Body of pancreas (tissue), 4 donors: Measurements from ENCODE around the gene GPBP1L1. TPM values are rescaled to one million over a fixed set of nuclear protein-coding genes. Genes with fewer than 3 reads are reported as not detected.
A peak's percentile ranks its signal among the peaks of the same experiment; 100 is the strongest.

Source experiments
- ATAC-seq: fragments of 150-250 bp; one replicate; pipeline ENCODE4 v1.9.1; 2016
- DNase-seq, 4 donors: peaks; one replicate each; pipeline ENCODE4 v3.0.0-alpha.2; 2019
- H3K27ac ChIP-seq, 4 donors: fragments of 200-600 bp; sonication (generic); 1 replicate in 3 of 4; 2 replicates in 1 of 4; pipeline versions ENCODE4 v1.5.1 to v1.6.1; 2016 to 2019; ENCODE audit warnings: mild to moderate bottlenecking in 1 of 4, mixed read lengths in 1 of 4, moderate library complexity in 1 of 4
- H3K27me3 ChIP-seq, 2 donors: fragments of 200-600 bp; sonication (generic); one replicate each; pipeline ENCODE4 v1.6.0; 2016; ENCODE audit warnings: mild to moderate bottlenecking in 1 of 2
- H3K36me3 ChIP-seq, 2 donors: fragments of 200-600 bp; sonication (generic); replicated peaks in 1 of 2; 2 replicates each; pipeline ENCODE4 v1.5.1; 2016; ENCODE audit warnings: low read depth in 2 of 2; ENCODE audit not compliant: insufficient read depth in 1 of 2
- H3K4me1 ChIP-seq: fragments of 200-600 bp; sonication (generic); one replicate; pipeline ENCODE4 v1.6.0; 2016
- H3K4me3 ChIP-seq, 2 donors: fragments of 200-600 bp; sonication (generic); 1 replicate in 1 of 2; 2 replicates in 1 of 2; pipeline ENCODE4 v1.5.1; 2016 to 2019
- H3K9me3 ChIP-seq, 3 donors: fragments of 200-600 bp; sonication (generic); 1 replicate in 2 of 3; 2 replicates in 1 of 3; pipeline ENCODE4 v1.5.1; 2016
- POLR2A ChIP-seq, 3 donors: fragments of 450-650 bp; IDR thresholded peaks; one replicate each; pipeline ENCODE4 v1.6.1; 2016; ENCODE audit warnings: antibody characterized with exemption in 3 of 3, mild to moderate bottlenecking in 2 of 3
- WGBS, 2 donors: methylation state at CpG; one replicate each; pipeline ENCODE4 v1.1.5; 2017; 5-methylcytosine and 5-hydroxymethylcytosine counted together
- intact Hi-C: fragments of 100-400 bp; cut with DNase I; formaldehyde crosslinking; loops from one replicate; pipeline ENCODE4 v1.15.1; 2023
- total RNA-seq, 2 donors: library from RNA; depleted of rRNA; stranded (reverse); fragments of >200 nt; gene quantifications; one replicate each; pipeline ENCODE4 v1.1.0, GENCODE V29; 2016
- TF ChIP-seq, protein P1 (sequence below), 7 experiments: fragments of 450-650 bp in 4 of 7; fragments of 200-600 bp in 3 of 7; sonication (generic) in 3 of 7; IDR thresholded peaks; one replicate each; pipeline ENCODE4 v1.5.1; 2016 to 2019; ENCODE audit warnings: antibody characterized with exemption in 7 of 7

GPBP1L1 gene
- total RNA-seq, 2 donors from 2014 or later = 61.0 to 90.0 TPM

DNA sequence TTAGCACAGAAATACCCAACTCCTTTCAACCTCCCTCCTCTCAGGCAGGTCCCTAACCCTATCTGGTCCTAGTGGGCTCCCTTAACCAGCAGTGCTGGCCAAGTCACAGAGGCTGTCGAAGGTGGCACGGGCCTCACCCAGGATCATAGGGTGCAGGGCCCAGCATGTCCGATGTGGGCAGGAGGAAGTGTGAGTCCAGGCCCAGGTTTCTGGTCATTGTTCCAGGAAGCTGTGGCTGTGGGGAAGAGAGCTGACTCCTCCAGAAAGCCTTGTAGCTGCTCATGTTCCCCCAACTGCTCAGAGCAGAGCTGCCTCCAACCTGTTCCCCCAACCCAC, 64.9 kb downstream of the GPBP1L1 start:
- no peaks in the 10 kb centered on the region for H3K4me1 ChIP-seq
- 47 to 50% methylated on average over 2 to 3 of the region's 3 CpGs for WGBS, 2 donors
- intact Hi-C loops = no loop called here
- no peaks in the 10 kb centered on the region for H3K27me3 ChIP-seq
- DNase-seq = no peak
- no peak overlapping the region for H3K4me3 ChIP-seq
- peak; percentile 10 for ATAC-seq
- TF ChIP-seq POLR2A (IDR thresholded peaks at IDR 0.05) = no peak
- TF ChIP-seq, protein P1, sequence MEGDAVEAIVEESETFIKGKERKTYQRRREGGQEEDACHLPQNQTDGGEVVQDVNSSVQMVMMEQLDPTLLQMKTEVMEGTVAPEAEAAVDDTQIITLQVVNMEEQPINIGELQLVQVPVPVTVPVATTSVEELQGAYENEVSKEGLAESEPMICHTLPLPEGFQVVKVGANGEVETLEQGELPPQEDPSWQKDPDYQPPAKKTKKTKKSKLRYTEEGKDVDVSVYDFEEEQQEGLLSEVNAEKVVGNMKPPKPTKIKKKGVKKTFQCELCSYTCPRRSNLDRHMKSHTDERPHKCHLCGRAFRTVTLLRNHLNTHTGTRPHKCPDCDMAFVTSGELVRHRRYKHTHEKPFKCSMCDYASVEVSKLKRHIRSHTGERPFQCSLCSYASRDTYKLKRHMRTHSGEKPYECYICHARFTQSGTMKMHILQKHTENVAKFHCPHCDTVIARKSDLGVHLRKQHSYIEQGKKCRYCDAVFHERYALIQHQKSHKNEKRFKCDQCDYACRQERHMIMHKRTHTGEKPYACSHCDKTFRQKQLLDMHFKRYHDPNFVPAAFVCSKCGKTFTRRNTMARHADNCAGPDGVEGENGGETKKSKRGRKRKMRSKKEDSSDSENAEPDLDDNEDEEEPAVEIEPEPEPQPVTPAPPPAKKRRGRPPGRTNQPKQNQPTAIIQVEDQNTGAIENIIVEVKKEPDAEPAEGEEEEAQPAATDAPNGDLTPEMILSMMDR (IDR thresholded peaks at IDR 0.05) = no peak
- peaks cover 0 to 15% of the 10 kb centered on the region in 2 donors for H3K36me3 ChIP-seq
- no peaks in the 10 kb centered on the region for H3K9me3 ChIP-seq
- peak overlapping the region in 2 of 4 donors; percentile 42 to 53 for H3K27ac ChIP-seq

DNA sequence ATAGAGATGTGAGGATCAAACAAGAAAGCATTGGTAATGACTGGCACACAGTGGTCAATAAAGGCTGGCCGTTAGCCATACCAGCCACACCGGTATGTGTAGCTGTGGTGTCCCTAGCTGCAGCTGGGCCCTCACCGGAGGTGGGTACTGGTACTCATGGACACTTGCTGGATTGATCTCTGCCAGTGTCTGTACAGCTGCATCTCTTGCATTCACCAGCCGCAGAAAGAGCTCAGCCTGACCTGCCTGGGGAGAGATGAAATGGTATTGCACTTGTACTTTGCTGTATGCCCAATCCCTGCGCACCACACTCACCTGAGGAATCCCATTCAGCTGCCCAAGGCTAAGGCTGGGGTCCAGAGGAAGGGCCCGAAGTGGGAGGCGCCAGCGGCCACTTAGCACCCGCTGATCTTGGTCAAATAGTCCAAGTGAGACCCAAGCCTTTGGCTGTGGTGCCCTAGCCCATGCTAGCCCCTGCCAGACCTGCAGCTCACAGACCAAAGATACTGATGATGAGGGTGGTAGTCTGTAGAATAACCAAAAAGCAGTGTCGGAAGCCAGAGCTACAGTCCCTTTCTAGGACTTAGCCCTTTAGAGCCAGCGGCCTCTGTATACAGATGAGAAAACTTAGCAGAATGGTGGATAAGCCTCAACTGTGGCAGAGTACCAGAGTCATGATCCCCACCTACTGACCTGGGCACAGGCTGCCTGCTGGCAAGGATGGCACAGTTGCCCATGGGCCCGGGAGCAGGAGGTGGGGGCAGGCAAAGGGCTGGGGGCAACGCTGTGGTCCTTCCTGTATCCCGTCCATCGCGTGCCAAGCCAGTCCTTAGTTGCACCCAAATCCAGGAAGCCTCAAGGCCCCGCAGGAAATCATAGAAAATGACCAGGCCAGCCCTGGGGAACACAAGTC, 65.5 kb downstream of the GPBP1L1 start:
- 85 to 87% methylated on average over 8 to 17 of the region's 17 CpGs for WGBS, 2 donors
- ATAC-seq (no peak), DNase-seq (no peak)
- H3K9me3 ChIP-seq = no peaks in the 10 kb centered on the region
- no peaks in the 10 kb centered on the region for H3K27me3 ChIP-seq
- peaks cover 0 to 20% of the 10 kb centered on the region in 2 donors for H3K36me3 ChIP-seq
- TF ChIP-seq, protein P1 (IDR thresholded peaks at IDR 0.05) = no peak
- TF ChIP-seq POLR2A (IDR thresholded peaks at IDR 0.05) = no peak
- intact Hi-C loops = no loop called here
- H3K4me3 ChIP-seq = no peak overlapping the region
- no peaks in the 10 kb centered on the region for H3K4me1 ChIP-seq
- peak overlapping the region in 2 of 4 donors; percentile 42 to 53 for H3K27ac ChIP-seq

DNA sequence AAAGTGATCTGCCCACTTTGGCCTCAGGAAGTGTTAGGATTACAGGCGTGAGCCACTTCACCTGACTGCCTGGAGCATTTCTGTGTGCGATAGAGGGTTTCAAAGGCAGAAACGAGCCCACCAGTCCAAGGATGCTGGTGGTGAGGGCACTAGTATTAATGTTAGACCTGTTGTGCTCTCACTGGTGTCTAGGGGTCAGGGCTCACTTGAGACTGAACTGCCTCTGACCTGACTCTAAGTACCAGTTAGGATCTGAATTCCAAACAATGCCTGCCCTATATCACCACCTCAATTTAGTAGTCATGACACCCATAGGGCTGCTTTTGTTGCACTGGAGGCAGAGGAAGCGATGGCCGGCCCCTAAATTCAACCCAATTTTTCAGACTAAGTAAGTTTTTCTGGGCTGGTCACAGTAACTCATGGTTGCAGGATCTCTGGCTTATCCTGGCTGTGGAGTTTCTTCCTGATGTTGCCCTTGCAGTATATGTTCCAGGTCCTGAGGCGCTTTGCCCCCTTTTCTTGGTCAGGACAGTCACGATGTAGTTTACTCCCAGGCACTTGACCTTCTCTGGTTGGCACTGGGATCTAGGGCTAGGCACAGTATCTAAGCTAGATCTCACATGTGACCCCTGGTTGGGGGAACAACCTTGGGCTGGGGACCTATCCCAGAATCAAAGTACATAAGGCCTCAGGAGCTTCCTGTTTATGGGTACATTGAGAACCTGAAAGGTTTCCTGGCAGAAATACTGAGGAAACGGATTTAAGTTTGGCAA, 67.0 kb downstream of the GPBP1L1 start:
- Histone ChIP-seq H3K4me3 (no peak overlapping the region), H3K4me1 (no peaks in the 10 kb centered on the region), H3K27me3 (no peaks in the 10 kb centered on the region), H3K27ac (peak overlapping the region in 3 of 4 donors; percentile 7 to 36 (median 12)), H3K9me3 (no peaks in the 10 kb centered on the region), H3K36me3 (peaks cover 0 to 24% of the 10 kb centered on the region in 2 donors)
- no peak for DNase-seq
- intact Hi-C loops = no loop called here
- WGBS, 2 donors = 60 to 73% methylated on average over 7 to 8 of the region's 8 CpGs
- no peak for ATAC-seq
- TF ChIP-seq POLR2A (IDR thresholded peaks at IDR 0.05) = no peak
- TF ChIP-seq, protein P1 (IDR thresholded peaks at IDR 0.05) = no peak

DNA sequence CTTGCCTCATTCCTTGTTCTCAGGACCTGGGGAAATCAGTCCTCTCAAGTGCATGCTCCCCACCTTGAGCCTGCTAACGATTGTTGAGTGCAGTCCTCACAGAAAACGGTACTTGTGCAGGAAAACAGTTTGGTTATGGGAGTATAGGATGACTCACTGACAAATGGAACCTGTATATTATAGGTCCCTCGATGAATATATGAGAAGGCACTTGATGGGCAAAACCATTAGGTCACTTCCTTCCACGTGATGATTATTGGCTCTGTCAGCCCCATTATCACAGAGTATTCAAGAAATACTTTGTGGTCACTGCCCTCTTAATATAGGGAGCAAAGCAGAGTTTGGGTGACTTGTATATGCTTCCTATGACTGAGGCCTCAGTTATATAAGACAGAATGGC, 68.7 kb downstream of the GPBP1L1 start:
- 71 to 82% methylated on average over 4 of the region's 4 CpGs for WGBS, 2 donors
- no peaks in the 10 kb centered on the region for H3K27me3 ChIP-seq
- DNase-seq = no peak
- no peak overlapping the region for H3K27ac ChIP-seq
- no peaks in the 10 kb centered on the region for H3K9me3 ChIP-seq
- intact Hi-C loops = no loop called here
- peaks cover 0 to 22% of the 10 kb centered on the region in 2 donors for H3K36me3 ChIP-seq
- TF ChIP-seq POLR2A (IDR thresholded peaks at IDR 0.05) = no peak
- TF ChIP-seq, protein P1 (IDR thresholded peaks at IDR 0.05) = no peak
- no peaks in the 10 kb centered on the region for H3K4me1 ChIP-seq
- no peak for ATAC-seq
- no peak overlapping the region for H3K4me3 ChIP-seq
